ENCODE data around the gene CAB39L.
"Not testable (repeated sequence)": the region's sequence is repeated elsewhere in the genome, so short reads cannot be mapped to it uniquely, and the experiment has no call there.

DNA sequence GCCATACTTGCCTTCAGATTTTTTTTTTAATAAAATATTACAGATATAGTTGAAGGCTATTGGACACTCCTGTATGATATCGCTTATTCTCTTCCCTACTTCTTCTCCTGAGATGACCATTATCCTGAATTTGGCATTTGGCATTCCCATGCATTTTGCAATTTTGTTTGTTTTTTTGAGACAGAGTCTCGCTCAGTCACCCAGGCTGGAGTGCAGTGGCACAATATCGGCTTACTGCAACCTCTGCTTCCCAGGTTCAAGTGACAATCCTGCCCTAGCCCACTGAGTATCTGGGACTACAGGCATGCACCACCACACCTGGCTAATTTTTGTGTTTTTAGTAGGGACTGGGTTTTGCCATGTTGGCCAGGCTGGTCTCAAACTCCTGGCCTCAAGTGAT lies 116.7 kb downstream of the CAB39L start:
- TF ChIP-seq, protein P1, sequence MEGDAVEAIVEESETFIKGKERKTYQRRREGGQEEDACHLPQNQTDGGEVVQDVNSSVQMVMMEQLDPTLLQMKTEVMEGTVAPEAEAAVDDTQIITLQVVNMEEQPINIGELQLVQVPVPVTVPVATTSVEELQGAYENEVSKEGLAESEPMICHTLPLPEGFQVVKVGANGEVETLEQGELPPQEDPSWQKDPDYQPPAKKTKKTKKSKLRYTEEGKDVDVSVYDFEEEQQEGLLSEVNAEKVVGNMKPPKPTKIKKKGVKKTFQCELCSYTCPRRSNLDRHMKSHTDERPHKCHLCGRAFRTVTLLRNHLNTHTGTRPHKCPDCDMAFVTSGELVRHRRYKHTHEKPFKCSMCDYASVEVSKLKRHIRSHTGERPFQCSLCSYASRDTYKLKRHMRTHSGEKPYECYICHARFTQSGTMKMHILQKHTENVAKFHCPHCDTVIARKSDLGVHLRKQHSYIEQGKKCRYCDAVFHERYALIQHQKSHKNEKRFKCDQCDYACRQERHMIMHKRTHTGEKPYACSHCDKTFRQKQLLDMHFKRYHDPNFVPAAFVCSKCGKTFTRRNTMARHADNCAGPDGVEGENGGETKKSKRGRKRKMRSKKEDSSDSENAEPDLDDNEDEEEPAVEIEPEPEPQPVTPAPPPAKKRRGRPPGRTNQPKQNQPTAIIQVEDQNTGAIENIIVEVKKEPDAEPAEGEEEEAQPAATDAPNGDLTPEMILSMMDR (IDR thresholded peaks at IDR 0.05; ENCODE audit: low read depth, low read length) = not testable (repeated sequence)
- TF ChIP-seq EZH2phosphoT487 (IDR thresholded peaks at IDR 0.05; ENCODE audit: low read depth) = not testable (repeated sequence)

Measured in OCI-LY3 (cell line).